ENCODE data around the gene CPNE5. TPM values are rescaled to one million over a fixed set of nuclear protein-coding genes. Genes with fewer than 3 reads are reported as not detected.

The CPNE5 gene
- total RNA-seq, 1 experiment from 2014 or later: 37.6 TPM

DNA sequence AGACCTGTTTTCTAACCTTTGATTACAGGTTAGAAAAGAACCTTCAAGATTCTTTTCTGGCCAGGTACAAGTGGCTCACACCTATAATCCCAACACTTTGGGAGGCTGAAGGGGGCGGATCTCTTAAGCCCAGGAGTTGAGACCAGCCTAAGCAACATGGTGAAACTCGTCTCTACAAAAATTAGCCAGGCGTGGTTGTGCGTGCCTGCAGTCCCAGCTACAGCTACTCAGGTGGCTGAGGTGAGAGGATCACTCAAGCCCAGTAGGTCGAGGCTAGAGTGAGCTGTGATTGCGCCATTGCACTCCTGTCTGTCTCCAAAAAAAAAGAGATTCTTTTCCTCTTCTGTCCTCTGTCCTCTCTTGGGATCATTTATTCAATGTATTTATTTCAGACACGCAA, 20.9 kb upstream of the CPNE5 start:
- in situ Hi-C loops (cut with HindIII; ENCODE audit: low sequenced_read_pairs): loop anchor here (5.0 kb wide), 1 partner anchor 48 kb away; no protein-coding TSS in a partner anchor
- DNase-seq (ENCODE audit: low spot score): no peak

DNA sequence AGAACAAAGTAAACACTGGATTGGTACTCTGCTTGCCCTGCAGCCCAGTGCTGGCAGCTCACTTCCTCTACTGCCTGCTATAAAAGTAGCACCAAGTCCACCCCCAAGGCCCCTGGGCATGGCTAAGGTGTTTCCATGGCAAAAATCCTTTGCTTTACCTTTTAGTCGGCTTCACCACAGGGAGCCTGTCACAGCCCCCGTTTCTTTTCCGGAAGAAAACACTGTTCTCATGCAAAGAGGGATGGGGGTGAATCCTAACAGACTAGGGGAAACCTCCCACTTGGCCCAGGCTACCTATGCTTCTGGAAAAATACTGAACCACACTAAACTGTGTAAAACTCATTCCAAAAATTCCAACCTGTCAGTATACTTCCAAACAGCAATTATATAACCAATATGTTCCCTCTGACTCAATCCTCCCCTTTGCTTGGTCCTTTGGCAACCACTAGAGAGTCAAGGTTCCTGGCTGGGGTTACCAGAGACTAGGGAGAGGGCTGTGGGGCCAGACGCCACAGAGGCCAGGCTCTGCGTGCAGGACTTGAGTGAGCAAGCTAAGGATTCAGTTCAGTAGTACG, 19.2 kb upstream of the CPNE5 start:
- peak; percentile 61 for DNase-seq (ENCODE audit: low spot score)
- in situ Hi-C loops (cut with HindIII; ENCODE audit: low sequenced_read_pairs): no loop called here

DNA sequence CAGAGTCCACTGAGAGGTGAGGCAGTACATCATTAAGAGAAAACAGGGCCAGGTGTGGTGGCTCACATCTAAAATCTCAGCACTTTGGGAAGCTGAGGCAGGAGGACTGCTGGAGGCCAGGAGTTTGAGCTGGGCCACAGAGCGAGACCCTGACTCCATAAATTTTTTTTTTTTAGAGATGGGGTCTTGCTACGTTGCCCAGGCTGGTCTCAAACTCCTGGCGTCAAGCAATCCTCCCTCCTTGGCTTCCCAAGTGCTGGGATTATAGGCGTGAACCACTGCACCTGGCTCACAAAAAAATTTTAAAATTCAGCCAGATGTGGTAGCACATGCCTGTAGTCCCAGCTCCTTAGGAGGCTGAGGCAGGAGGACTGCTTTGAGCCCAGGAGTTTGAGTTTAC, 18.1 kb upstream of the CPNE5 start:
- DNase-seq (ENCODE audit: low spot score): no peak
- in situ Hi-C loops (cut with HindIII; ENCODE audit: low sequenced_read_pairs): no loop called here

DNA sequence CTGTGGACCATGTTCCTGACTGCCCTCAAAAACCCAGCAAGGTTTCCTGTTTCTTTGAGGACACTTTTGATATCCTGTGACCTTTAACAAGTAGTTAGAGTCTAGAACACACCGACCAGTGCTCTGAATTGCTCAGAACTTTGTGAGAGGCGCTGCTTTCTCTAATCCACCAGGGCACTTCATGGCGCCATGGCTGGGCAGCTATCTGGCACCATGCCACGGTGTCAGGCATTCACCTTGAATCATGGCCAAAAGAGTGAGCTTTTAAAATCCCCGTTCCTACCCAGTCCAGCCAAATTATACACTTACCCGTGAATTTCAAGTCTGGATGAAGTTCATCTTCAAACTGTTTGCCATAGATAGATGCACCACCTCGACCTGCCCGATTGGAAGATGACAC, 17.0 kb upstream of the CPNE5 start:
- no peak for DNase-seq (ENCODE audit: low spot score)
- in situ Hi-C loops (cut with HindIII; ENCODE audit: low sequenced_read_pairs): no loop called here

DNA sequence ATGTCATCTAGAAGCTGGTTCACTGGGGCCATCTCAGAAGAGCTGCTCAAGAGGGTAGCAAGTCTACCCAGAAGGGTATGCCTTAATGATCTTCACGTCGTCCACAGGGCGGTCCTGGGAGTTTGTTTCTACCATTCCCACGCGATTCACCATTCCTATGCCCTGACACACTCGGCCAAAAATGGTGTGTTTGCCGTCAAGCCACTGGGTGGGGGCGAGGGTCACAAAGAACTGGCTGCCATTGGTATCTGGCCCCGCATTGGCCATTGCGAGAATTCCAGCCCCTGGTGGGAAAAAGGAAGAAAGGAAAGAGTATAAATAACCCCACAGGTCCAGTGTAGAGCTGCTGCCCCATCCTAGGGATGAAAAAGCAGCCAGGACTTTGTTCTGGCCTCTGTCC, 16.5 kb upstream of the CPNE5 start:
- in situ Hi-C loops (cut with HindIII; ENCODE audit: low sequenced_read_pairs): no loop called here
- no peak for DNase-seq (ENCODE audit: low spot score)

DNA sequence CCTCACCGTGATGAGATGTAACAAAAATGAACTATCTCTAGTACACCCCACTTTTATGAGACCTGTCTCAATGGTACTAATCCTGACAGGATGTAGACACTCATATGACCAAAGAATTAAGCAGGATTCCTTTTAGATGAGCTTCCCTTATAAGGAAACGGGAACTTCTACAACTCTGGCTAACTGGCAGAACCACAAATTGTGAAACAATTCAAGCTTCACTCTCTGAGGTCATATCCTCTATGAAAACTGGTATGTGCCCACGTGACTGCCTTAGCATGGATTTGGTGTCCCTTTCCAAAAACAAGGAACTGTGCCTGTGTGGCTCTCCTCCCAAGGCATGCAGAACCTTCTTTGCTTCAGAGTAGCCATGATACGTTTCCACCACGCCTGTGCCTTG, 14.1 kb upstream of the CPNE5 start:
- in situ Hi-C loops (cut with HindIII; ENCODE audit: low sequenced_read_pairs): no loop called here
- peak; percentile 51 for DNase-seq (ENCODE audit: low spot score)

DNA sequence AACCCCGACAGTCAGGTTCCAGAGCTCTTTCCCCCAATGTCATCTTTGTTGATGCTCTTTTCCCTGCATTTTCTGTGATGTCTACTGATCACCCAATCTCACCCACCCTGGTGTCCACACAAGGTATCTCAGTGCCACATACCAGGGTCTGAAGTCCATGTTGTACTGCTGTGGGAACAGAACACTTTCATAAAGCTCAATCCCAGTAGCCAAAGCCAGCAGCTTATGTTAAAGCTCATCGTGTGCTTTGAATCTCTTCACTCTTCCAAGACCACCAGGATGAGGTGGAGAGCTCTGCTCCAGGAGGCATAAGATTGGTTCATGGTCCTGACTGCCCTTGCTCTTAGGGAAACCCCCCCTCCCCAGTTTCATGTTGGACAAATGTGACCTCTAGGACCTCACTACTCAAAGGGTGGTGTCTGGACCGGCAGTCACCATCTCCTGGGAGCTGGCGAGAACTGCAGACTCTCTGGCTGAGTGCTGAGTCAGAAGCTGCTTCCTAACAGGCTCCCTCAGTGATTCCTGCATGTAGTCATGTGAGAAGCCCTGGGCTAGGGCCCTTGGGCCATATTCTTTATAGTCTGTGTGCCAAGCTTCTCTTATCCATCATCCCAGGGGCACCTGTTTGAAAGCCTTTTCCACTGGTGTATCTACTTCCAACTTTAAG, 13.4 kb upstream of the CPNE5 start:
- in situ Hi-C loops (cut with HindIII; ENCODE audit: low sequenced_read_pairs): no loop called here
- DNase-seq (ENCODE audit: low spot score): peak; percentile 49

DNA sequence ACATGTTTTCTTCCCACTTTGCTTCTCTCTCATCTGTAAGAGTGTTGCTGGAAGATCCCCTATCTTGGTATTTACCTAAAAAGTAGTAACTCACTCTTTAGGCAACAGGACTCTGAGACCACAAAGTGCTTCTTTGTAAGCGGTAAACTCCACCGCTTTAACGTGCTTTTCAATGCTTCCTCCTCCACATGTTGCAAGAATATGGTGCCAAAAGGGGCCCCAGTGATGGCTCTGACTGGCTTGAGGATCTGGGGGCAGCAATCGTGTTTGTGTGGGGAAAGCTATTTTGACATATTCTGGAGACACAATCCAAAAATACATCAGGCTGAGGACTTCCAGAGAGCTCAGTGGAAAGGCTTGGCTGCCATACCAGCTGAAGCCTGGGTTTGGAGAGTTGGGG, 12.4 kb upstream of the CPNE5 start:
- no peak for DNase-seq (ENCODE audit: low spot score)
- in situ Hi-C loops (cut with HindIII; ENCODE audit: low sequenced_read_pairs): no loop called here

DNA sequence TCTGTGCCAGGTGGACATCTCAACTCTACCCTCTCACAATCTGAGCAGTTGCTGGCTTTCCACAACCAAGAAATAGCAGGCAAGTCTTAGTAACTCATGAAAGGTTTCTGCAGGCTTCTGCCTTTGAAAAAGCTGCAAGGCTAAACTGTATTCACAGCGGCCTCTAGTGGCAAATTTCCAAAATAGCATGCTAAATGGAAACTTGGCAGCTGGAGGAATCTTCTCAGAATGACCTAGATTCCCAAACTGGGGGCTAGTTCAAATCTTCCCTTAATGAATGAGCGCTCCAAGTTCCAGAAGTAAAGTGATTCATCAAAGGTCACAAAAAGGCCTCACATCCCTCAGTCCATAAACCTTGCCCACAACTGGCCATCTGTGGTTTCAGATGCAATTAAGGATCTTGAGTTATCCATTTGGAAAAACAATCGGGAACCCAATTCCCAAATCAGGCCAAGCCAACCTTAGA, 11.9 kb upstream of the CPNE5 start:
- in situ Hi-C loops (cut with HindIII; ENCODE audit: low sequenced_read_pairs): no loop called here
- peak; percentile 92 for DNase-seq (ENCODE audit: low spot score)

DNA sequence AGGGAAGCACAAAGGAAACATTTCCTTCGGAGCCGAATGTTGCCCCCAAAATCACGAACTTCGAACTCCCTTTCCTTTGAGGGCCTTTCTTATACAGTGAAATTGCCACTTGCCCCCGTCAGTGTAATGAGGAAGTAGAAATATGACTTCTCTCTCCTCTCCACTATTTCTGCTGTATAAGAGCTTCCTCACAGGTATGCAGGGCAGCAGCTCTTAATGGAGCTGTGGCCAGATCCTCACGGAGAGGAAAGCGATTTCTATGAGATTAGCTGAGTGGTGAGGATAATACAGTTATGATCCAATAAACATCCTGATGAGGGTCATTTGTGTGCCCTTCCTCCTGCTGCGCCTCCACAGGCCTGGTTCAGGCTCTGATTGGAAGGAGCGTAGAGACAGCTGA, 10.8 kb upstream of the CPNE5 start:
- in situ Hi-C loops (cut with HindIII; ENCODE audit: low sequenced_read_pairs): no loop called here
- DNase-seq (ENCODE audit: low spot score): no peak

DNA sequence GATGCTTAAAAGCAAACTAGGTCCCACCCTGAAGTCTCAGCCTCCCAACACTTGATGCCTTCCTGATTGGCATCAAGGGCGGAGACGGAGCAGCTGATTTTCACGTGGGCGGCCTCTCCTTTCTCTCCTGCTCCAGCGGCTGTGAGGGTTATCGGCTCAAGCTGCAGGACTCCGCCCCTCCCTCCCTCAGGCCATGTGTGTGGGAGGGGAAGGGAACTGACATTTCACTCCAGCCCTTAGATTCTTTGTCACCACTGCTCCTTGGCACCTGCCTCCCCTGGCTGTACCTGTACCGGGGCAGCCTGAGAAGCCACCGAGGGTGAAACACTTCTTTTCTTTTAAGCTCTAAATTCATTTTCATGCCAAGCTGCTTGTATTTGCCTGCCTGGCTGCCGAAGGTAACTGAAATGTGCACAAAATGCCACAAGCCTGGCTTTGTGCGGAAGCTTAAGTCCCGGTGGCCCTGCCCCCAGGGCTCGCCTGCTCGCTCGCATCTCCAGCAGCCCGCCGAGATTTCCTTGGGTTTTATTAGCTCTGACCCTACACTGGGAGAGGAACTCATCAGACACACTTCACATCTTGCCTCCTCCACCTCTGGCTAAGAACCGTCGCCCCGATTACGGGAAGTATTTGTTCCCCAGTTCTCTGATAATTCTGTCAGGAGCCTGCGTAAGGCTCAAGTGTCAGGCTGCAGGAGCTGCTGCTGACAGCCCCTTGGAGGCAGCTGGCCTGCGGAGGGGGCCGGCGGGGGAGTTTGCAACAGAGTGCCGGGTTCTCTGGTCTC, 9.6 kb upstream of the CPNE5 start:
- in situ Hi-C loops (cut with HindIII; ENCODE audit: low sequenced_read_pairs): no loop called here
- DNase-seq (ENCODE audit: low spot score): peak; percentile 37

DNA sequence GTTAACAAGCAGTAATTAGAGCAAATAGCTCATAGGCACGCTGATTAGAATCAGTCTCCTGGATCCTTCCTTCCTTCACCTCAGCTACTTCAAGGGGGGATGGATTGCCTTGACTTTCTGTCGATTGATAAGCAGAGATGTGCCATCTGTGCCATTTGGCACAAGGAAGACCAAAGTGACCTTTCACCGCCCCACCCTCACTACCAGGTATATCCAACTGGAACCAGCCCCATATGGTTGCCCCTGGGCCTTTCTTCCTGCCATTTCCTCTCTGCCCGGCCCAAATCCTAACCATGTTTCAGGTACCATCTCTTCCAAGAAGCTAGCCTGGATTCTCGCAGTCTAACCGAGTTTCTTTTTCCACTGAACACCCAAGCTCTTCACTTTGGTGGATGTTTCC, 8.7 kb upstream of the CPNE5 start:
- in situ Hi-C loops (cut with HindIII; ENCODE audit: low sequenced_read_pairs): no loop called here
- DNase-seq (ENCODE audit: low spot score): no peak

DNA sequence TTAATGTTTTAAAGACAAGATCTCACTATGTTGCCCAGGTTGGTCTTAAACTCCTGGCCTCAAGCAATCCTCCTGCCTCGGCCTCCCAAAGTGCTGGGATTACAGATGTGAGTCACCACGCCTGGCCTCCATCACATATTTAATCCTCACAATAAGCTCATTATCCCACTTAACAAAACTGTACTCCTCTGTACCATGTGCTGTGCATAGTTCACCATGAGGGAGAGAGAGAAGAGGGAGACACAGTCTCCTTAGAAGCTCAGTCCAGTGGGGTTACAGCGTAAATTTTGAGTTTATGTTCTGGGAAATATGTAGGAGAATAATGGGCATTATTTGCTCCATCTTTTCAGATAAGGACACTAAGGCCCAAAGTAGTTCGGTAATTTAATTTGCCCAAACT, 7.9 kb upstream of the CPNE5 start:
- in situ Hi-C loops (cut with HindIII; ENCODE audit: low sequenced_read_pairs): no loop called here
- DNase-seq (ENCODE audit: low spot score): no peak

DNA sequence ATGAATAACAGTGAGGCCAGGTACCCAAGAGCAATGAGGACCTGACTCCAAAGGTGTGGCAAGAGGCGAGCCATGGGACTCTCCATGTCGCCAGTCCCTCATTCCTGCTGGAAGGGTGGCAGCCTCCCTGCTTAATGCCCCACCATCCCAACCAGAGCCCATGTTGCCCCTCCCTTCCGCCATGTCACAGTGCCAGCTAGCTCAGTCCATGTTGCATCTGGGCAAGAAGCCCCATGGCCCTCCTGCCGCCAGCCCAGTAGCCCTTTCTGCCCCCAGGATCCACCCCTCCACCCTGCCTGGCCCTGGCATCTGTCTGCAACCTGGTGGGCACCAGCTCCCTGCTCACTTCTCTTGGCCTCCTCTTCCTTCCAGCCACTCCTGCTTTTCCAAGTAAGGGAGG, 6.0 kb upstream of the CPNE5 start:
- no peak for DNase-seq (ENCODE audit: low spot score)

DNA sequence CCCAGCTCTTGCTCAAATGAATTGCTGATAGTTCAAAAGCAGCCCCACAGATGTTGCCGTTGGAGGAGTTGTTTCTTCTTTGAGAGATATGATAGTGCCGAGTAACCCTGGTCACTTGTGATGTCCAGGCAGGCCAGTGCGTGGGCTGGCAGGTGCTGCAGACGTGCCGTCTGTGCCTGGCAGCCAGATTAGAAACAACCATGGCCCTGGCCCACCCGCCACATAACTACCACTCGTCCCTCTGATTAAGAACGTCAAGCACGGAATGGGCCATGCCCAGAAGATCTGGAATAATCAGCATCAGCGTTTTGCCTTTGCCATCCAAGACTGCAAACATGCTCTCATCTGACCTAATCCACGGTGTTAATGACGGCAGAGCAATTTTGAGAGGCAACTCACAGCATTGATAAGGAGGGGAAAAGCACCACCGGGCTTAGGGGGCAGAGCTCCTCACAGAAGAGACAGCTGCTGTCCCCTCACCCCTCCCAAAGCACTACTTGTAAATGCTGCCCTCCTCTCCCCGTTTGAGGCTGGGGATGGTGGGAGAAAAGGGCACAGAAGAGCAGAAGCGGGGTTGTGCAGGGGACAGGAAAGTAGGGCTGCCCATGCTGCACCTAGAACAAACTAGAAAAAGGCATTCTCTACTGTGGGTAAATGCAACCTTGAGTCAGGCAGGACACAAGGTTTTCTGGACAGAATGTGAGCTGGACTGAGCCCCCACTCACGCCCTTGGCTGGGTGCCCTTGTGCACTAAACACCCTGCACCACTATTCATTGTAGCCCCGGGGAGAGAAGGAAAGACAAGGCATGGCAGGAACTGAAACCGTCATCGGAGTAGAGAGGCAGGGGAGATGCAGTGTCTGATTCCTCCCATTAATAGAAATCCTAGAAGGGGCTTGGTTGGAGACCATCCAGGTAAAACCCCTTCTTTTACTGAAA, 5.3 kb upstream of the CPNE5 start:
- DNase-seq (ENCODE audit: low spot score): no peak
- in situ Hi-C loops (cut with HindIII; ENCODE audit: low sequenced_read_pairs): no loop called here

More for the DNA sequence above, 6.0 kb upstream of the CPNE5 start:
- in situ Hi-C loops (cut with HindIII; ENCODE audit: low sequenced_read_pairs): no loop called here

DNA sequence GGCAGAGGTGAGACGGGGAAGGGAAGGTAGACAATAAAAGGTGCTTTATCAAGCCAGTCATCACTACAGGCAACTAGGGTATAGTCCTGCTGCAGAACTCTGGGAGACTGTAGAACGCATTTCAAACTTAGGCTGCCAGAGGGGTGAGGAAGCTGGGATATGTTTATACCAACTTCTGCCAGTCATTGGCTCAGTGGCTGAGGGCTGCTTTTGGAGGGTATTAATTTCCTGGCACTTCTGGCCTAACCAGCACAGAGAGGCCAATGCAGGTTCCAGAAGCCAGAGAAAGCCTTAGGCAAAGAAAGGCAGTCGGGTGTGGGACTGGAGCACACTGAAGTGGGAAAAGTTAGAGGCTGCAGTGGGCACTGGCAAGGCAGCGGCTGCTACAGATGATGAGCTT, 3.9 kb upstream of the CPNE5 start:
- DNase-seq (ENCODE audit: low spot score): no peak
- in situ Hi-C loops (cut with HindIII; ENCODE audit: low sequenced_read_pairs): no loop called here

DNA sequence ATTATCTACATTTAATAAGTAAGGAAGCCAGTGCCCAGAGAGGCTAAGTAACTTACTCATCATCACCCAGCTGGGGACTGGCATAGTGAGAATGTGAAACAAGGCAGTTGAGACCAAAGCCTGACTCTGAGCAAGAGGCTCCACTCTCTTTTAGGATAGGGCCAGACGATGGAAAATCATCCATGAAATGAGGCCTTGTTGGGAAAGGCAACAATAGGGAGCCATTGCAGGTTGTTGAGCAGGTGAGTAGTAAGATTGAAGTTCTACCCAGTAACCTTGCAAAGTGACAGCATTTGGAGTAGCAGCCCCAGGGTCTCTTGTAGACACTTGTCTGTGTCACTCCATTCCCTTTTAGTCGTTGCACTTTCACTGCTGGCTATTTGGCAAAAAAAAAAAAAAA, 2.5 kb upstream of the CPNE5 start:
- DNase-seq (ENCODE audit: low spot score): no peak
- in situ Hi-C loops (cut with HindIII; ENCODE audit: low sequenced_read_pairs): no loop called here

DNA sequence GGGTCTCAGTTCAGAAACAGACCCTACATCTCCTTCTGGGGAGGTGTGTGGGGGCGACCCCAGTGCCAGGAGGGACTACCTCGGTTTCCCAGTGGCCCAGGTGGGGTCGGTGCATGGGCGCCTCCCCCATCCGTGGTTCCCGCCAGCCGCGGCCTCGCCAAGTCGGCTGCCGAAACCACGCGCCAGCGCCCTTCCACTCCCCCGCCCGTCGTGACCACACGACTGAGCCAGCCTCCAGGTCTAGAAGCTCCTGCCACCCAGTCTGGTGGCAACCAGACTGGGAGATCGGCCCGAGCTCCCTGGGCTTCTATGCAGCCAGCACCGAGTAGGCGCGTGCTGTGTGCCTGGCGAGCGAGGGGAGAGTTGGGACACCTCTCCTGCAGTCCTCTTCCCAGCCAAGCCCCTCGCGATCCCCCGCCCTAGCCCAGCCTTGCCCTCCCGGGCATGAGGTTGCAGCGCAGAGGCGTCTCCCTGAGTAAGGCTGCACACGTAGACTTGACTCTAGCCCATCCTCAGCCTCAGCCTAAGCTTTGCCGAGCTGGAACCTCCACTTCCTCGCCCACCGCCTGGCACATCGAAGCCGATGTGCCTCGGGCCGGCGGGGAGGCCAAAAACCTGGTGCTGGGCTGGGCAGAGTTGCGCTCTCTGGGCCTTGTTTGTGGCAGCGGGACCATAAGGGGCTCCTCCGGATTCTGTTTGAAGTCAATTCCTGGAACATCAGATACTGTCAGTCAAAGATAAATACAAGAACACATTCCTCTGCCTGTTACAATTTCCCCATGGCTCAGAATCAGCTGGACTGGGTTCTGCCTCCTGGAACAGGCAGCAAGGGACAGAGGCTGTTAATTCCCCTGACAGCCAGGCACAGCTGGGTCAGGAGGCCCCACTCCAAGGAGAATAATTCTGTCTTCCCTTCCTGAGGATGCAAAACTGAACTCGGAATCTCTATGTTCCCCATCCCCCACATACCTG, 1.5 kb upstream of the CPNE5 start:
- DNase-seq (ENCODE audit: low spot score): peak; percentile 67
- in situ Hi-C loops (cut with HindIII; ENCODE audit: low sequenced_read_pairs): no loop called here

All from G401 (cell line).